Measurements from ENCODE around the gene ANO1.

- TF ChIP-seq, protein P1, sequence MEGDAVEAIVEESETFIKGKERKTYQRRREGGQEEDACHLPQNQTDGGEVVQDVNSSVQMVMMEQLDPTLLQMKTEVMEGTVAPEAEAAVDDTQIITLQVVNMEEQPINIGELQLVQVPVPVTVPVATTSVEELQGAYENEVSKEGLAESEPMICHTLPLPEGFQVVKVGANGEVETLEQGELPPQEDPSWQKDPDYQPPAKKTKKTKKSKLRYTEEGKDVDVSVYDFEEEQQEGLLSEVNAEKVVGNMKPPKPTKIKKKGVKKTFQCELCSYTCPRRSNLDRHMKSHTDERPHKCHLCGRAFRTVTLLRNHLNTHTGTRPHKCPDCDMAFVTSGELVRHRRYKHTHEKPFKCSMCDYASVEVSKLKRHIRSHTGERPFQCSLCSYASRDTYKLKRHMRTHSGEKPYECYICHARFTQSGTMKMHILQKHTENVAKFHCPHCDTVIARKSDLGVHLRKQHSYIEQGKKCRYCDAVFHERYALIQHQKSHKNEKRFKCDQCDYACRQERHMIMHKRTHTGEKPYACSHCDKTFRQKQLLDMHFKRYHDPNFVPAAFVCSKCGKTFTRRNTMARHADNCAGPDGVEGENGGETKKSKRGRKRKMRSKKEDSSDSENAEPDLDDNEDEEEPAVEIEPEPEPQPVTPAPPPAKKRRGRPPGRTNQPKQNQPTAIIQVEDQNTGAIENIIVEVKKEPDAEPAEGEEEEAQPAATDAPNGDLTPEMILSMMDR (IDR thresholded peaks at IDR 0.05), result no peak
- TF ChIP-seq POLR2A (IDR thresholded peaks at IDR 0.05), result no peak
- no peak for TF ChIP-seq EP300 (IDR thresholded peaks at IDR 0.05)
- TF ChIP-seq POLR2AphosphoS5 (IDR thresholded peaks at IDR 0.05), result no peak
These were observed 32.0 kb upstream of the ANO1 start for GRCh38 chr11:70046089-70046488.
